Heart left ventricle (tissue), 16 donors: ENCODE measurements around the gene CDK6. TPM values are rescaled to one million over a fixed set of nuclear protein-coding genes. Genes with fewer than 3 reads are reported as not detected.

Experiments
- ATAC-seq, 4 donors: fragments of 200-7000 bp; cut with Tn5 transposase; one replicate each; pipeline ENCODE4 v1.9.1; 2020 to 2022; ENCODE audit warnings: moderate library complexity in 4 of 4, mild to moderate bottlenecking in 3 of 4, moderate number of reproducible peaks in 1 of 4
- DNase-seq, 5 donors: peaks; one replicate each; pipeline ENCODE4 v3.0.0-alpha.2; 2020
- H3K27ac ChIP-seq, 12 donors: fragments of 200-600 bp; sonication (generic) in 4 of 12; one replicate each; pipeline versions ENCODE4 v1.5.0 to v1.8.0; 2016 to 2022; ENCODE audit warnings: mild to moderate bottlenecking in 2 of 12
- H3K27me3 ChIP-seq, 9 donors: fragments of 200-600 bp; sonication (generic) in 2 of 9; one replicate each; pipeline versions ENCODE4 v1.5.1 to v1.8.0; 2016 to 2022; ENCODE audit warnings: mild to moderate bottlenecking in 3 of 9
- H3K36me3 ChIP-seq, 9 donors: fragments of 200-600 bp; sonication (generic) in 2 of 9; one replicate each; pipeline versions ENCODE4 v1.5.0 to v1.8.0; 2018 to 2022; ENCODE audit warnings: mild to moderate bottlenecking in 2 of 9
- H3K4me1 ChIP-seq, 12 donors: fragments of 200-600 bp; sonication (generic) in 4 of 12; one replicate each; pipeline versions ENCODE4 v1.5.0 to v1.8.0; 2016 to 2022; ENCODE audit warnings: mild to moderate bottlenecking in 3 of 12
- H3K4me3 ChIP-seq, 12 donors: fragments of 200-600 bp; sonication (generic) in 4 of 12; one replicate each; pipeline versions ENCODE4 v1.5.0 to v1.8.0; 2017 to 2022; ENCODE audit warnings: mild to moderate bottlenecking in 9 of 12, moderate library complexity in 4 of 12
- H3K9me3 ChIP-seq, 12 donors: fragments of 200-600 bp; sonication (generic) in 4 of 12; one replicate each; pipeline versions ENCODE4 v1.5.0 to v1.8.0; 2016 to 2022; ENCODE audit warnings: mild to moderate bottlenecking in 1 of 12
- CTCF ChIP-seq, 12 donors: fragments of 200-600 bp; sonication (generic) in 4 of 12; IDR thresholded peaks; one replicate each; pipeline versions ENCODE4 v1.5.0 to v1.8.0; 2018 to 2022; ENCODE audit warnings: antibody characterized with exemption in 12 of 12, mild to moderate bottlenecking in 5 of 12
- POLR2A ChIP-seq, 2 donors: fragments of 450-650 bp; IDR thresholded peaks; one replicate each; pipeline ENCODE4 v1.6.1; 2017; ENCODE audit warnings: antibody characterized with exemption in 2 of 2, mild to moderate bottlenecking in 2 of 2, moderate library complexity in 2 of 2
- WGBS, 4 donors: extraction: QIAGEN DNeasy Blood & Tissue Kit in 2 of 4; methylation state at CpG; one replicate each; pipeline versions ENCODE4 v1.1.5 to v1.1.7; 2013 to 2018; 5-methylcytosine and 5-hydroxymethylcytosine counted together
- intact Hi-C, 10 donors: fragments of 100-400 bp; cut with DNase I; formaldehyde crosslinking; loops; one replicate each; pipeline versions ENCODE4 v1.11.1 to v1.14.2; 2022
- polyA plus RNA-seq, 2 donors: library from polyadenylated mRNA; stranded (reverse); fragments of 200-250 nt; gene quantifications; one replicate each; pipeline ENCODE4 v1.2.3, GENCODE V29; 2013
- total RNA-seq, 9 donors: library from RNA; depleted of rRNA in 2 of 9; stranded (reverse); fragments of >200 nt in 2 of 9; fragmentation: NEBNext Ultra II Directional in 3 of 9; extraction: Animal tissue kit (Norgen Biotek cat#: 25700) in 3 of 9; gene quantifications; one replicate each; pipeline versions ENCODE4 v1.1.0 to v1.2.4, GENCODE V29; 2016 to 2023
- donor health status: ischemic (EF 13 %, LVEDD 7.1; RV severe dilation, severe dysfunction).
- donor health status: healthy with polysubstance abuse.
- donor health status: DM: no; HTN: yes; CAD: no.
- donor health status: DM: no; HTN: no; CAD: no.
- donor health status: ischemic (EF 25% LVEDD 6.9; RV normal size, moderate dysfunction).
- donor health status: ischemic (EF 25% LVEDD 5.7; RV mildly dilated, moderate dysfunction).
- donor health status: healthy.
- donor health status: DM: yes; HTN: yes; CAD: no.
- donor health status: ischemic (EF 35%, LVEDD 5.7; RV mildly dilated, moderate dysfunction).
- donor health status: nonischemic (EF 11% LVEDD 7.7; RV severe dilation, severe dysfunction).
- donor health status: DM: yes; HTN: yes; CAD: no.
- donor health status: PGD.
- donor health status: ischemic (EF 29% LVEDD 5.4; RV normal size, mild dysfunction).
- donor health status: nonischemic (EF 23%, LVEDD 6.1; RV moderate dilation, normal function).

CDK6 gene
- total and polyA plus RNA-seq, 11 donors, result 2.2 to 40.5 (median 18.7) TPM

- Histone ChIP-seq H3K27ac (peak overlapping the region in 11 of 12 donors; percentile 47 to 77 (median 68)), H3K27me3 (no peaks in the 10 kb centered on the region), H3K4me3 (peak overlapping the region in 1 of 12 donors; percentile 1), H3K36me3 (no peaks in the 10 kb centered on the region), H3K9me3 (no peaks in the 10 kb centered on the region), H3K4me1 (peaks cover 7 to 44% (median 26%) of the 10 kb centered on the region in 12 donors)
- TF ChIP-seq CTCF (IDR thresholded peaks at IDR 0.05), result no peak
- no peak for TF ChIP-seq POLR2A (IDR thresholded peaks at IDR 0.05)
- ATAC-seq (peak in 3 of 4 donors; percentile 31 to 59 (median 58)), DNase-seq (no peak)
- intact Hi-C loops, result no loop called here
These were observed 27.0 kb downstream of the CDK6 start for GRCh38 chr7:92809397-92809759.

- Histone ChIP-seq H3K27ac (peak overlapping the region in 9 of 12 donors; percentile 59 to 77 (median 69)), H3K9me3 (no peaks in the 10 kb centered on the region), H3K4me3 (no peak overlapping the region), H3K4me1 (peaks cover 7 to 41% (median 23%) of the 10 kb centered on the region in 12 donors), H3K27me3 (no peaks in the 10 kb centered on the region), H3K36me3 (no peaks in the 10 kb centered on the region)
- DNase-seq (no peak), ATAC-seq (no peak)
- TF ChIP-seq POLR2A (IDR thresholded peaks at IDR 0.05) (no peak), CTCF (IDR thresholded peaks at IDR 0.05) (no peak)
- intact Hi-C loops, result no loop called here
These were observed 27.7 kb downstream of the CDK6 start for GRCh38 chr7:92808635-92809034.

- no peak overlapping the region for H3K4me3 ChIP-seq
- H3K9me3 ChIP-seq, result no peaks in the 10 kb centered on the region
- 93 to 99% (median 95%) methylated on average over 2 of the region's 2 CpGs for WGBS, 4 donors
- TF ChIP-seq CTCF (IDR thresholded peaks at IDR 0.05), result no peak
- TF ChIP-seq POLR2A (IDR thresholded peaks at IDR 0.05), result no peak
- intact Hi-C loops, result no loop called here
- H3K27ac ChIP-seq, result peak overlapping the region in 2 of 12 donors; percentile 75 to 77
- H3K27me3 ChIP-seq, result no peaks in the 10 kb centered on the region
- DNase-seq, result no peak
- ATAC-seq, result no peak
- peaks cover 7 to 34% (median 20%) of the 10 kb centered on the region in 12 donors for H3K4me1 ChIP-seq
- no peaks in the 10 kb centered on the region for H3K36me3 ChIP-seq
These were observed 28.4 kb downstream of the CDK6 start for GRCh38 chr7:92808006-92808405.

GRCh38 chr7:92806496-92806895 is 29.9 kb downstream of the CDK6 start:
- DNase-seq, result no peak
- H3K4me1 ChIP-seq, result peaks cover 5 to 39% (median 20%) of the 10 kb centered on the region in 12 donors
- H3K27ac ChIP-seq, result no peak overlapping the region
- H3K4me3 ChIP-seq, result no peak overlapping the region
- H3K36me3 ChIP-seq, result no peaks in the 10 kb centered on the region
- ATAC-seq, result no peak
- TF ChIP-seq CTCF (IDR thresholded peaks at IDR 0.05) (no peak), POLR2A (IDR thresholded peaks at IDR 0.05) (no peak)
- intact Hi-C loops, result no loop called here
- H3K9me3 ChIP-seq, result no peaks in the 10 kb centered on the region
- no peaks in the 10 kb centered on the region for H3K27me3 ChIP-seq
- 88 to 92% (median 92%) methylated on average over 6 of the region's 6 CpGs for WGBS, 4 donors
